Central memory CD4-positive, alpha-beta T cell (primary cell): ENCODE results near the gene FRAS1.
"Not testable (repeated sequence)": the region's sequence is repeated elsewhere in the genome, so short reads cannot be mapped to it uniquely, and the experiment has no call there.

Experiments used
- DNase-seq: peaks from one replicate; pipeline ENCODE4 v3.0.0; 2022

The FRAS1 gene

GRCh38 chr4:78125834-78126331 lies 68.8 kb downstream of the FRAS1 start:
- not testable (repeated sequence) for DNase-seq

- DNase-seq, result no peak
Measured at GRCh38 chr4:78129383-78130108, 72.4 kb downstream of the FRAS1 start.

- no peak for DNase-seq
Measured at GRCh38 chr4:78131403-78131802, 74.3 kb downstream of the FRAS1 start.

- DNase-seq, result no peak
Measured at GRCh38 chr4:78136109-78137081, 79.3 kb downstream of the FRAS1 start.

- no peak for DNase-seq
Measured at GRCh38 chr4:78137532-78137931, 80.4 kb downstream of the FRAS1 start.

- DNase-seq, result no peak
Measured at GRCh38 chr4:78138252-78138651, 81.1 kb downstream of the FRAS1 start.

- DNase-seq, result no peak
Measured at GRCh38 chr4:78143634-78144033, 86.5 kb downstream of the FRAS1 start.

- no peak for DNase-seq
Measured at GRCh38 chr4:78145008-78145407, 87.9 kb downstream of the FRAS1 start.

GRCh38 chr4:78145622-78146021 lies 88.5 kb downstream of the FRAS1 start:
- DNase-seq, result no peak

- DNase-seq, result no peak
Measured at GRCh38 chr4:78149751-78150542, 92.8 kb downstream of the FRAS1 start.

- no peak for DNase-seq
Measured at GRCh38 chr4:78150543-78150864, 93.4 kb downstream of the FRAS1 start.

GRCh38 chr4:78152795-78153194 lies 95.7 kb downstream of the FRAS1 start:
- no peak for DNase-seq

- DNase-seq, result no peak
Measured at GRCh38 chr4:78154972-78155590, 98.0 kb downstream of the FRAS1 start.

GRCh38 chr4:78155616-78156105 lies 98.5 kb downstream of the FRAS1 start:
- no peak for DNase-seq

GRCh38 chr4:78156520-78156919 lies 99.4 kb downstream of the FRAS1 start:
- DNase-seq, result no peak

GRCh38 chr4:78162342-78162741 lies 105.2 kb downstream of the FRAS1 start:
- DNase-seq, result no peak

GRCh38 chr4:78162821-78163220 lies 105.7 kb downstream of the FRAS1 start:
- DNase-seq, result no peak

- DNase-seq, result no peak
Measured at GRCh38 chr4:78165758-78166157, 108.6 kb downstream of the FRAS1 start.

- DNase-seq, result no peak
Measured at GRCh38 chr4:78166622-78167021, 109.5 kb downstream of the FRAS1 start.

GRCh38 chr4:78167510-78167909 lies 110.4 kb downstream of the FRAS1 start:
- DNase-seq, result no peak

- DNase-seq, result no peak
Measured at GRCh38 chr4:78168029-78168428, 110.9 kb downstream of the FRAS1 start.

GRCh38 chr4:78169728-78170127 lies 112.6 kb downstream of the FRAS1 start:
- DNase-seq, result no peak
